Measurements from ENCODE around the gene FAM131B.

Gene FAM131B

GRCh38 chr7:143325240-143325639, 37.3 kb downstream of the FAM131B start:
- H3K4me3 ChIP-seq (ENCODE audit: low read depth, low read length) = no peak overlapping the region

- H3K4me3 ChIP-seq (ENCODE audit: low read depth, low read length) = no peak overlapping the region
Observed at GRCh38 chr7:143323653-143324052, 38.9 kb downstream of the FAM131B start.

GRCh38 chr7:143322760-143323633, 39.5 kb downstream of the FAM131B start:
- H3K4me3 ChIP-seq (ENCODE audit: low read depth, low read length) = no peak overlapping the region

- H3K4me3 ChIP-seq (ENCODE audit: low read depth, low read length) = no peak overlapping the region
Observed at GRCh38 chr7:143321734-143322133, 40.8 kb downstream of the FAM131B start.

- H3K4me3 ChIP-seq (ENCODE audit: low read depth, low read length) = no peak overlapping the region
Observed at GRCh38 chr7:143321242-143321641, 41.3 kb downstream of the FAM131B start.

GRCh38 chr7:143320620-143321019, 41.9 kb downstream of the FAM131B start:
- no peak overlapping the region for H3K4me3 ChIP-seq (ENCODE audit: low read depth, low read length)

GRCh38 chr7:143318661-143319060, 43.9 kb downstream of the FAM131B start:
- no peak overlapping the region for H3K4me3 ChIP-seq (ENCODE audit: low read depth, low read length)

GRCh38 chr7:143316492-143316891, 46.0 kb downstream of the FAM131B start:
- no peak overlapping the region for H3K4me3 ChIP-seq (ENCODE audit: low read depth, low read length)

- no peak within 1 kb of the TSS for H3K4me3 ChIP-seq (ENCODE audit: low read depth, low read length)
Observed at GRCh38 chr7:143315776-143316175, 46.7 kb downstream of the FAM131B start, which contains the start of gene CLCN1. Gene CLCN1 (plus strand): TSS chr7:143316111. CDS start chr7:143316213, 102 bp downstream.

- H3K4me3 ChIP-seq (ENCODE audit: low read depth, low read length) = no peak overlapping the region
Observed at GRCh38 chr7:143314127-143314526, 48.4 kb downstream of the FAM131B start.

- no peak overlapping the region for H3K4me3 ChIP-seq (ENCODE audit: low read depth, low read length)
Observed at GRCh38 chr7:143308632-143309031, 53.9 kb downstream of the FAM131B start.

- H3K4me3 ChIP-seq (ENCODE audit: low read depth, low read length) = no peak overlapping the region
Observed at GRCh38 chr7:143305423-143306070, 57.0 kb downstream of the FAM131B start.

GRCh38 chr7:143304938-143305337, 57.6 kb downstream of the FAM131B start:
- no peak overlapping the region for H3K4me3 ChIP-seq (ENCODE audit: low read depth, low read length)

GRCh38 chr7:143303733-143304132, 58.8 kb downstream of the FAM131B start:
- no peak overlapping the region for H3K4me3 ChIP-seq (ENCODE audit: low read depth, low read length)

All from iPS-11a (cell line).